Measurements from ENCODE around the gene NEK2. TPM values are rescaled to one million over a fixed set of nuclear protein-coding genes. Genes with fewer than 3 reads are reported as not detected.
"Not testable (repeated sequence)": the region's sequence is repeated elsewhere in the genome, so short reads cannot be mapped to it uniquely, and the experiment has no call there.

Gene NEK2
- total RNA-seq, 1 experiment from 2014 or later: 97.8 TPM

- DNase-seq (ENCODE audit: low read depth): peak; percentile 92
These were observed 42.5 kb downstream of the NEK2 start for GRCh38 chr1:211632808-211633523.

DNA sequence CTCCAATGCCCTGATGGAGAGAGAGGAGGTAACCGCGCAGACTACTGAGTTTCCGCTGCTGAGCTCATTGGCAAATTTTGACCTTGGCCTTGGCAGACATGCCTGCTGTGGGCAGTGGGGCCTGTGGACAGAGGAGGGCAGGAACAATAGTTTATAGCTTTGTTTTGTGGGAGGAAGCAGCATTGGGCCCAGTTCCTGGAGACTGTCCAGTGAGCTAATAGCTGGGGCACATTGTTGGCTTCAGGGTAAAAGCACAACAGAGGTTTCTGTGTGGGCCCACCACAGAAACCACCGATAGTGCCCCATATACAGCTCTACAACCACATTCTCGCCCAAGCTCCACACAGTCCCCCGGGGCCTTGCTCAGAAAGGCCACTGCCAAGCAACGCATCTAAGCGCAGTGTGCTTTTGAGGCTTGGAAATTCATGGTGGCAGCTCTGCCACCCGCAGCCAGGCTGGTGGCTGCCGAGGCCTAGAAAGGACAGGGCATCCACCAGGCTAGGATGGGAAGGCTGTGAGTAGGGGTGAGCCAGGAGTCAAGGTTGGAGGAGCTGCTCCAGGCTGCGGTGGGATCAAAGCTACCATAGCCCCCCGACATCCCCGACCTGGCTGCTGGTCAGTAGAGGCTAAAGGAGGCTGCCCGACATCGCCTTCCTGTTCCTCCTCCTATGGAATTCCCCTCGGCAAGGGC lies 43.2 kb downstream of the NEK2 start:
- DNase-seq (ENCODE audit: low read depth): peak; percentile 73

GRCh38 chr1:211631168-211631567 lies 44.3 kb downstream of the NEK2 start:
- no peak for DNase-seq (ENCODE audit: low read depth)

- DNase-seq (ENCODE audit: low read depth): peak; percentile 67
These were observed 45.0 kb downstream of the NEK2 start for GRCh38 chr1:211630236-211631081.

- no peak for DNase-seq (ENCODE audit: low read depth)
These were observed 47.0 kb downstream of the NEK2 start for GRCh38 chr1:211628417-211628816.

DNA sequence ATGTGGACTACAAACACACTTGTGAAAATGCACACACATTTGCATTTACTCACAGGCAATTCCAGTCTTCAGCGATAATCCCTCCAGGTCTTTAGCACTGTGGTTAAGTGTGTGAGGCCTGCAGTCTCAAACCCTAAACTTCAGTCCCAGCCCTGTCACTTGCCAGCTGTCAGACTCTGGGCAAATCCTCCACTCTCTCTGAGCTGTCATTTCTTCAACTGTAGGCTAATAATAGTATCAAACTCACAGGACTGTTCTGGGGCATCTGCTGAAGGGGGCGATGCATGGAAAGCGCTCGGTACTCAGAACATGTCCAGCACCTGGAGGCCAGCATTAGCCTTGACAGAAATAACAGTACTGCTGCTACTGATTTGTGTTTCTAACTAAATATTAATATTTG lies 48.2 kb downstream of the NEK2 start:
- DNase-seq (ENCODE audit: low read depth): no peak

DNA sequence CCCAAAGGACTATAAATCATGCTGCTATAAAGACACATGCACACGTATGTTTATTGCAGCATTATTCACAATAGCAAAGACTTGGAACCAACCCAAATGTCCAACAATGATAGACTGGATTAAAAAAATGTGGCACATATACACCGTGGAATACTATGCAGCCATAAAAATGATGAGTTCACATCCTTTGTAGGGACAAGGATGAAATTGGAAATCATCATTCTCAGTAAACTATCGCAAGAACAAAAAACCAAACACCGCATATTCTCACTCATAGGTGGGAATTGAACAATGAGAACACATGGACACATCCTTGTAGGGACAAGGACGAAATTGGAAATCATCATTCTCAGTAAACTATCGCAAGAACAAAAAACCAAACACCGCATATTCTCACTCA lies 49.6 kb downstream of the NEK2 start:
- DNase-seq (ENCODE audit: low read depth): not testable (repeated sequence)

DNA sequence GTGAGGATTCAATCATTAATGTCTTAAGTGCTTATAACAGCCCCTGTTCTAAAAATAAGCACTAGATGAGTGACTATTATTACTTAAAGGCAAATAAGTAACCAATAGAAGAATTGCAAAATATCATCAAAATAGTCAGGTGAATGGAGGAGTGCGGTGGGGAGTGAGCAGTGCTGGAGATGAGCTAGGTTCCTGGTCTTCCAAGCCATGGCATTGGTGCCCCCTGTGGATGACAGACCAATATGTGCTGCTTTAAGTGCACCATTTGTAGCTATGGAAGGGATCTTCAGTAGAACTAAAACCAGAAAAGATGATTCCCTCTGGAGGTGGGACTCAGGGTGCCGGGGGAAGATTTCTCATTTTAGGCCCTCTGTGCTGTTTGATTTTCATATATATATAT lies 50.4 kb downstream of the NEK2 start:
- peak; percentile 46 for DNase-seq (ENCODE audit: low read depth)

DNA sequence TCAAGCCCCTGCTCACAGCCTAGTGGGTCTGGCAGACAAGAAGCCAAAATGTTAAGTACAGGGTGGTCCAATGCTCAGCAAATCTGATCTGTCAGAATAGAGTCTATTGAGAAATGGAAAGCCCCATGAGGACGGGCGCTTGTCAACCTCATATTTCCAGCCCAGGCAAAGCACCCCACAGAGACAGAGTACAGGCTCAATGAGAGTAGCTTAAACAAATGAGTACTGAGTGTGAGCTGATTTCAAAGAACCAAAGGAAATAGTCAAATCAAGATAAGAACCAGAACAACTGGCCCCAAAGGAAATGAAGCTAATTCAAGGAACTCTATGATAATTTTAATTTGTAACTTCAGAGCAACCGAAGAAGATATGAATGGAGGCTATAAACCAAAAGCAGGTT lies 51.9 kb downstream of the NEK2 start:
- no peak for DNase-seq (ENCODE audit: low read depth)

DNA sequence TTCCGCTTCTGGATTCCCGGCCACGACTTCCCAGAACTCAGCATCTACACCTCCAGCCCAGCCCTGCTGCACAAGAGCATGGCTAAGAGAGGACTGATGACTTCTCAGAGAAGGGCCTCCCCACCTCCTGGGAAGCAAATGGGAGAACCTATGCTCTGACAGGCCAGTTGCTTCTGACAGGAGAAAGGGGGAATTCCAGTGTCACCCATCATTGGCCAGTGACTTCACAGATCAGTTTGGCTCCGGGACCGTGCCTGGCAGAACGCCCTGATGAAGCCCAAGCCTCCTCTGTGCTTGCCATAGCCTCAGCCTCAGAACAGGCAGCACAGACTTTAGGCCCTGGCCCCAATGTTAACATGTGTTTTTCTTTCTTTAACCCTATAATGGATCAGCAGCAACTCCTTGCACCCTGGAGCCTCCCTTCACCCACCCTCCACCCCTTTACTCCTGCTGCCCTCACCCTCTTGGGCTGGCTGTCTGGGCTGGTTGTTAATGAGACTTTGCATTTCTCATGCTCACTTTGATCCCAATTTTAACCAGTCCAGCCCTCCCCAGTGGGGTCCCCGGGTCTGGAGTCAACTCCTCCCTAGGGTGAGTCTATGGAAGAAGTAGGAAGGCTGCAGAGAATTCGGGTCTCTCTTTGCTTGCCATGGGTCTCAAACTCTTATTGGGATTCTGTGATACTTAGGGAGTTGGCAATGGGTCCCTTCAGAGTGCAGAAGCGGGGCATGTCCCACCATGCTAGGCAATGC lies 53.8 kb downstream of the NEK2 start:
- DNase-seq (ENCODE audit: low read depth): peak; percentile 50

DNA sequence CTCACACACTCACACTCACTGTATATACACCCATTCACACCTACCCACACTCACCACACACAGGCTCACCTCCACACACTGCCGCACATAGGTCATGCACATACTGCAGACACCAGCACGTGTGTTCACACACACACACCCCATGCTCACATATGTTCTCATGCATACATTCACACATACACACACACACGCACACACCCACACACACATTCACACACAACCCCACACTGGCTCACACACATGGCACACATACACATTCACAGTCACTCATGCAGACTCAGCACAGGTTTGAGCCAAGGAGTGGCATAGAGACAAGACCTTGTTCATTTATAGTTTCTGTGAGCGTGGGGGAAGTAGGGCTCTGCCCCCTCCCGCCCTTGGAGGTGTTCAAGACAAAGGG lies 55.3 kb downstream of the NEK2 start:
- DNase-seq (ENCODE audit: low read depth): no peak

GRCh38 chr1:211619033-211619996 lies 56.1 kb downstream of the NEK2 start:
- no peak for DNase-seq (ENCODE audit: low read depth)

GRCh38 chr1:211616965-211617297 lies 58.5 kb downstream of the NEK2 start:
- no peak for DNase-seq (ENCODE audit: low read depth)

DNA sequence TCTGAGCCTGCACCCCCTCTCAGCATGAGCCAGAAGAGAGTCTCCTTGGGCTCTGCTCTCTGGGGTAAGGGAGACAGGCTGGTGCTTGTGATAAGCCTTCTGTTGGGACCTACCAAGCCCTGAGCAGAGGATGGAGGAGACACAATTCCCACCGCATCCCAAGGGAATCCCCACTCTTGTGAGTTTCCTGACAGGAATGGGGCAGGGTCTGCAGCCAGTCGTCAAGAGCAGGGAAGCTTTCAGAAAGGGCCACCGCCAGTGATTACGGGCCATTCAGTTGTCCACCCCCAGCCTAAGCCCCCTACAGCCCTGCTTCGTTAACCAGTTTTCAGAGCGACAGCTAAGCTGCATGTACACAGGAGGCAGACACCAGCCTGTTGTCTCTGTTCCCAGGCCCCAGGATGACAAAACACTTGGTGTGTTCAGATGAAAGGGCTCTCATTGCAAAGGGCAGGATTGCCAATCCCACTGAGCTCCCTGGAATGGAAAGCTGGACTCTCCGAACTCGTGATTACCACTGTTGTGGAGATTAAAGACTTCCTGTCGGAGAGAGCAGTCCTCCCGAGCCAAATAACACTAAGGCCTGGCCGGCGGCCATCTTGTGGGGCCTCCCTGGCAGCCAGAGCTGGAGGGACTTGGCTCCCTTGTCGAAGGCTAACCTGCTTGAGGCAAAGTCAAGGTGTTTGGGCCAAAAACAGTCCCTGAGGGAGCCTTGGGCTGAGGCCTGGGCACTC lies 59.0 kb downstream of the NEK2 start:
- no peak for DNase-seq (ENCODE audit: low read depth)

DNA sequence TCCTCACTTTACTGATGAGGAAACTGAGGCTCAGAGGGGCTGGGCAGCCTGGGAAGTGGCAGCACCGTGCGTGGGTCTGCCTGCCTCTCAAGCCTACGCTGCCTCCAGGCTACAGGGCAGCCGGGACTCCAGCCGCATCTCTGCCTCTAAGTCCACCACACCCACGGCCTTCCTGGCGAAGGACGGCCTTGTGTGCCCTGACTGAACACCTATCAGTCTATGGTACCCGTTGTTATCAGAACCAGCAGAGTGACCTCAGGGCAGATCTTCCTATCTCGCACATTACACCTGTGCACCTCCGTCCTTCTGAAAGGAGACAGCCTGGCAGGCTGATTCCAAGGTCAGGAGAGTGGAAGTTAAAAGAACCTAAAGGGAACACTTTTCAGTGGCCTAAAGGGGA lies 60.8 kb downstream of the NEK2 start:
- DNase-seq (ENCODE audit: low read depth): no peak

- DNase-seq (ENCODE audit: low read depth): peak; percentile 51
These were observed 61.5 kb downstream of the NEK2 start for GRCh38 chr1:211613951-211614350.

DNA sequence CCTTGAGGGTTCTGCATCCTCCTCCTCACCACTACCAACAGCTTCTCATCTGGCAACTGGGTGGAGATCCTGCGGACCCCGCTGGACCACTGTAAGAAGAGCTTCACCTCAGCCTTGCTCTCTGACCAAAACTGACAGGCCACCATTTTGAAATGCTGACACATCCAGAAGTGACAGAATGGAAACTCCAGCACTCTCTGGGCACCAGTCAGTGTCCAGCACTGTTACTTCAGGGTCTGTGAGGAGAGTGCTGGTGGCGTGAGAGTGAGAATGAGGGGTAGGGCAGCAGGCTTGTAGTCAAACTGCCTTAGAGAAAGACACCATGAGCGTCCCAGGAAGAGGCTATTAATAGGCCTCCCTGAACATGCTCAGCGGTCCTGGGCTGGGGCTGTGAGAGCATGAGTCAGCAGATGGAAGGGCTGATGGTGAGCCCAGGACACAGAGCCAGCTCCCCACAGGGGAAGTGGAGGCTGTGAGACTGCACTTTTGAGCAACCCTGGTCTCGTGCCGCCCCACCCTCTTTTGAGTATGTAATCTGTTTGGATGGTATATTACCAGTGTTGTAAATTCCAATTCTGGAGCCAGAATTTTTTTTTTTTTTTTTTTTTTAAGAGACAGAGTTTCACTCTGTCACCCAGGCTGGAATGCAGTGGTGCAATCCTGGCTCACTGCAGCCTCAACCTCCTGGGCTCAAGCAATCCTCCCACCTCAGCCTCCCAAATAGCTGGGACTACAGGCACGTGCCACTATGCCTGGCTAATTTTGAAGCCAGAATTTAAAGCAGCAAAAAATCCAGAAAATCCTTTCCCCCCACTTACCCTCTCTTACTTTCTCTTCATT lies 62.1 kb downstream of the NEK2 start:
- peak; percentile 89 for DNase-seq (ENCODE audit: low read depth)

DNA sequence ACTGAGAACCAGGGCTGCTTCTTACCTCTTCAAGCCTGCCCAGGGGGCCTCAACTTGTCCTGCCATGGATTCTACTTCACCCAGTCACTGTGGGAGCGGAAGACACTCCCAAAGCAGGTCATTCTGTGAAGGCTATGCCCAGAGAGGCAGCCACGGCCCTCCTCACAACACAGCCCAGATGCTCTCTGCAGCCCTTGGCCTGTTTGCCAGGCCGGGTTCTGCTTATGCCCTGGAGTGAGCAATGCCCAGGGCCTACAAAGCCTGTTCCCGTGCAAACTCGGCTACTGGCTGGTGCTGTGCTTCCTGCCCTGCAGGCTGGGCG lies 62.7 kb downstream of the NEK2 start:
- DNase-seq (ENCODE audit: low read depth): no peak

Measured in Daoy (cell line).